Measurements from ENCODE around the gene SAMD7.

SAMD7 gene

DNA sequence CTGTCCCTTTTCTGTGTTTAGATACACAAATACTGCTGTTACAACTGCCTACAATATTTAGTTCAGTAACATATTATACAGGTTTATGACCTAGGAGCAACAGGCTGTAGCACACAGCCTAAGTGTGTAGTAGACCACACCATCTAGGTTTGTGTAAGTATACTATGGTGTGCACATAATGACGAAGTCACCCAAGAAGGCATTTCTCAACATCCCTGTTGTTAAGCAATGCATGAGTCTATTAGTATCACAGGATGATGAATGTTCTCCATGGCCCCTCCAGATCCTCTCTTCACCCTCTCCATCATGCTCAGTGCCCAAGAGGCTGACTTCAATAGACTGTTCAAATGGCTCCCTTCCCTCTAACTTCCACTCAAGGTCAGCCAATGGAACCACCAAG is 40.7 kb downstream of the SAMD7 start:
- Histone ChIP-seq H2AFZ (ENCODE audit: low read depth, low read length) (no peak overlapping the region), H4K20me1 (ENCODE audit: insufficient read depth, low read length) (no peaks in the 10 kb centered on the region), H3K36me3 (ENCODE audit: insufficient read depth, low read length) (no peaks in the 10 kb centered on the region), H3K79me2 (ENCODE audit: insufficient read depth, low read length) (no peaks in the 10 kb centered on the region), H3K9me3 (ENCODE audit: insufficient read depth, low read length, severe bottlenecking) (no peaks in the 10 kb centered on the region), H3K27ac (ENCODE audit: low read length) (no peak overlapping the region), H3K4me2 (ENCODE audit: insufficient read depth, low read length) (no peak overlapping the region), H3K27me3 (ENCODE audit: insufficient read depth, low read length, poor library complexity) (peaks cover 10% of the 10 kb centered on the region), H3K9ac (ENCODE audit: low read depth, low read length) (no peak overlapping the region), H3K4me1 (ENCODE audit: insufficient read depth, low read length) (no peaks in the 10 kb centered on the region), H3K4me3 (ENCODE audit: low read depth in 1 of 2, low read length in 2 of 2) (no peak overlapping the region)
- TF ChIP-seq EZH2 (IDR thresholded peaks at IDR 0.05; ENCODE audit: borderline replicate concordance, low read depth, low read length, severe bottlenecking), result no peak
- TF ChIP-seq, protein P1, sequence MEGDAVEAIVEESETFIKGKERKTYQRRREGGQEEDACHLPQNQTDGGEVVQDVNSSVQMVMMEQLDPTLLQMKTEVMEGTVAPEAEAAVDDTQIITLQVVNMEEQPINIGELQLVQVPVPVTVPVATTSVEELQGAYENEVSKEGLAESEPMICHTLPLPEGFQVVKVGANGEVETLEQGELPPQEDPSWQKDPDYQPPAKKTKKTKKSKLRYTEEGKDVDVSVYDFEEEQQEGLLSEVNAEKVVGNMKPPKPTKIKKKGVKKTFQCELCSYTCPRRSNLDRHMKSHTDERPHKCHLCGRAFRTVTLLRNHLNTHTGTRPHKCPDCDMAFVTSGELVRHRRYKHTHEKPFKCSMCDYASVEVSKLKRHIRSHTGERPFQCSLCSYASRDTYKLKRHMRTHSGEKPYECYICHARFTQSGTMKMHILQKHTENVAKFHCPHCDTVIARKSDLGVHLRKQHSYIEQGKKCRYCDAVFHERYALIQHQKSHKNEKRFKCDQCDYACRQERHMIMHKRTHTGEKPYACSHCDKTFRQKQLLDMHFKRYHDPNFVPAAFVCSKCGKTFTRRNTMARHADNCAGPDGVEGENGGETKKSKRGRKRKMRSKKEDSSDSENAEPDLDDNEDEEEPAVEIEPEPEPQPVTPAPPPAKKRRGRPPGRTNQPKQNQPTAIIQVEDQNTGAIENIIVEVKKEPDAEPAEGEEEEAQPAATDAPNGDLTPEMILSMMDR (IDR thresholded peaks at IDR 0.05; ENCODE audit: borderline replicate concordance, extremely low read depth, low read length, poor library complexity, severe bottlenecking), result no peak
- no peak for ATAC-seq (ENCODE audit: insufficient read depth, low read depth)
- no peak for DNase-seq

GRCh38 chr3:169953462-169954141 is 42.2 kb downstream of the SAMD7 start:
- no peak for ATAC-seq (ENCODE audit: insufficient read depth, low read depth)

GRCh38 chr3:169954142-169954756 is 42.9 kb downstream of the SAMD7 start:
- H3K36me3 ChIP-seq (ENCODE audit: insufficient read depth, low read length), result no peaks in the 10 kb centered on the region
- H3K9ac ChIP-seq (ENCODE audit: low read depth, low read length), result no peak overlapping the region
- H3K79me2 ChIP-seq (ENCODE audit: insufficient read depth, low read length), result no peaks in the 10 kb centered on the region
- DNase-seq, result no peak
- no peaks in the 10 kb centered on the region for H3K4me1 ChIP-seq (ENCODE audit: insufficient read depth, low read length)
- no peak overlapping the region for H3K4me2 ChIP-seq (ENCODE audit: insufficient read depth, low read length)
- H4K20me1 ChIP-seq (ENCODE audit: insufficient read depth, low read length), result no peaks in the 10 kb centered on the region
- no peak overlapping the region for H2AFZ ChIP-seq (ENCODE audit: low read depth, low read length)
- ATAC-seq (ENCODE audit: insufficient read depth, low read depth), result no peak
- TF ChIP-seq, protein P1 (IDR thresholded peaks at IDR 0.05; ENCODE audit: borderline replicate concordance, extremely low read depth, low read length, poor library complexity, severe bottlenecking), result no peak
- TF ChIP-seq EZH2 (IDR thresholded peaks at IDR 0.05; ENCODE audit: borderline replicate concordance, low read depth, low read length, severe bottlenecking), result no peak
- no peak overlapping the region for H3K27ac ChIP-seq (ENCODE audit: low read length)
- H3K27me3 ChIP-seq (ENCODE audit: insufficient read depth, low read length, poor library complexity), result peaks cover 6% of the 10 kb centered on the region
- no peak overlapping the region for H3K4me3 ChIP-seq (ENCODE audit: low read depth in 1 of 2, low read length in 2 of 2)
- no peaks in the 10 kb centered on the region for H3K9me3 ChIP-seq (ENCODE audit: insufficient read depth, low read length, severe bottlenecking)

More at GRCh38 chr3:169953462-169954141, 42.2 kb downstream of the SAMD7 start:
- Histone ChIP-seq H4K20me1 (ENCODE audit: insufficient read depth, low read length) (no peaks in the 10 kb centered on the region), H3K9me3 (ENCODE audit: insufficient read depth, low read length, severe bottlenecking) (no peaks in the 10 kb centered on the region), H3K36me3 (ENCODE audit: insufficient read depth, low read length) (no peaks in the 10 kb centered on the region), H3K9ac (ENCODE audit: low read depth, low read length) (no peak overlapping the region), H3K4me1 (ENCODE audit: insufficient read depth, low read length) (no peaks in the 10 kb centered on the region), H3K4me2 (ENCODE audit: insufficient read depth, low read length) (no peak overlapping the region), H3K27me3 (ENCODE audit: insufficient read depth, low read length, poor library complexity) (peaks cover 6% of the 10 kb centered on the region), H3K79me2 (ENCODE audit: insufficient read depth, low read length) (no peaks in the 10 kb centered on the region), H2AFZ (ENCODE audit: low read depth, low read length) (no peak overlapping the region), H3K4me3 (ENCODE audit: low read depth in 1 of 2, low read length in 2 of 2) (no peak overlapping the region), H3K27ac (ENCODE audit: low read length) (no peak overlapping the region)
- TF ChIP-seq EZH2 (IDR thresholded peaks at IDR 0.05; ENCODE audit: borderline replicate concordance, low read depth, low read length, severe bottlenecking), result no peak
- TF ChIP-seq, protein P1 (IDR thresholded peaks at IDR 0.05; ENCODE audit: borderline replicate concordance, extremely low read depth, low read length, poor library complexity, severe bottlenecking), result no peak
- DNase-seq, result no peak

Data from DND-41 (cell line).